GM12873 (cell line): ENCODE data around the gene FAM78A.
A peak's percentile ranks its signal among the peaks of the same experiment; 100 is the strongest.

Experiments used
- TF ChIP-seq, protein P1 (sequence below): IDR thresholded peaks from 2 replicates; pipeline ENCODE4 v1.5.1; 2012; ENCODE audit warnings: low read depth, mild to moderate bottlenecking, moderate library complexity, low read length, control low read depth; ENCODE audit not compliant: insufficient read depth; ENCODE audit errors: missing control alignments

Gene FAM78A

DNA sequence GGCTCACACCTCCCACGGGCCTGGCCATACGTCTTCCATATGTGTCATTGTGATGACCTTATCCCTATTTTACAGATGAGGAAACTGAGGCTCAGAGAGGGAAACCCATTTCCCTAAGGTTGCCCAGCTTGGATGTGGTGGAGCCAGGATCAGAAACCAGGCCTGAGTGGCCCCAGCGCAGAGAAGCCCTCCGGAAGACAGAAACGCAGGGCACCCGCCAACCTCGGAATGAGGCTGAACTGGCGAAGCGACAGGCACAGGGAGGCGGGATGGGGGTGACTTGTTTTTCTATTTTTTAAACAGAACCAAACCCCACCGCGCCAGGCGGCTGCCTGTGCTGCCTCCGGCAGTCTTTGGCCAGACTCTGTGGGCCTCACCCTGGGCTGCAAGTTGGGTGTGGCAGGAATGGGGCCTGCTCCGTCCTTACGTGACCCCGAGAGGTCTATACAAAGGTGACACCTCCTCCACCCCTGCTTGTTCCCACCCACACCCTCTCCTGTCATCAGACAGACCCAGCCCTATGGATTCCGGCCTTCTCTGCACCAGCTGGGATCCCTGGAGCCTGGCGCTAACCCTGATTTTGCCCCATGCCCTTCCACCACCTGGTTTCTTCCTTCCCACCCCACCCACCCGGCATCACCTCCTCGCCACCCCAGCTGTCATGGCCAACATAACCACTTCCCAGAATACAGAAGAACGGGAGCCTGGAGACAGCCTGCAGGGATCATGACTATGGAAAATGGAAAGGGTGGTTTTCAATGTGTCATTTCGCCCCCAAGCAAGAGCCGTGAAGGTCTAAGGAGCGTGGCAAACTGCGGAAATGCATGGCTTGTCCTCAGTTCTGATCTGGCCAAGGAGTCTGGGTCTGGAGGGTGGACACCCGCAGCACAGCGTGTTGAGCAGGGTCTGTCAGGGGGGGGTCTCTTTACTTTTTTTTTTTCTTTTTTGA lies 36.8 kb upstream of the FAM78A start:
- TF ChIP-seq, protein P1, sequence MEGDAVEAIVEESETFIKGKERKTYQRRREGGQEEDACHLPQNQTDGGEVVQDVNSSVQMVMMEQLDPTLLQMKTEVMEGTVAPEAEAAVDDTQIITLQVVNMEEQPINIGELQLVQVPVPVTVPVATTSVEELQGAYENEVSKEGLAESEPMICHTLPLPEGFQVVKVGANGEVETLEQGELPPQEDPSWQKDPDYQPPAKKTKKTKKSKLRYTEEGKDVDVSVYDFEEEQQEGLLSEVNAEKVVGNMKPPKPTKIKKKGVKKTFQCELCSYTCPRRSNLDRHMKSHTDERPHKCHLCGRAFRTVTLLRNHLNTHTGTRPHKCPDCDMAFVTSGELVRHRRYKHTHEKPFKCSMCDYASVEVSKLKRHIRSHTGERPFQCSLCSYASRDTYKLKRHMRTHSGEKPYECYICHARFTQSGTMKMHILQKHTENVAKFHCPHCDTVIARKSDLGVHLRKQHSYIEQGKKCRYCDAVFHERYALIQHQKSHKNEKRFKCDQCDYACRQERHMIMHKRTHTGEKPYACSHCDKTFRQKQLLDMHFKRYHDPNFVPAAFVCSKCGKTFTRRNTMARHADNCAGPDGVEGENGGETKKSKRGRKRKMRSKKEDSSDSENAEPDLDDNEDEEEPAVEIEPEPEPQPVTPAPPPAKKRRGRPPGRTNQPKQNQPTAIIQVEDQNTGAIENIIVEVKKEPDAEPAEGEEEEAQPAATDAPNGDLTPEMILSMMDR = no peak

DNA sequence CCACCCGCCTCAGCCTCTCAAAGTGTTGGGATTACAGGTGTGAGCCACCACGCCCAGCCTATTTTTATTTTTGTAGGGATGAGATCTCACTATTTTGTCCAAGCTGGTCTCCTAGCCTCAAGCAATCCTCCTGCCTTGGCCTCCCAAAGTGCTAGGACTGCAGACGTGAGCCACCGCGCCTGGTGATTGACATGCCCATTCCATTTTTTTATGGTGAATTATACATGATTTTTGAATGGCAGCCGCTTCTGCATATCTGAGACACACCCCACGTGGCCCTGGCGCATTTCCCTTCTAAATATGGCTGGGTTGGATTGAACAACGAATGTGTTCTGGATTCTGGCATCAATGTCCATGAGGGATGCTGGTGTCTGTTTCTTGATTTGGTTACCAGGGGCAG lies 35.9 kb upstream of the FAM78A start:
- TF ChIP-seq, protein P1 = no peak

DNA sequence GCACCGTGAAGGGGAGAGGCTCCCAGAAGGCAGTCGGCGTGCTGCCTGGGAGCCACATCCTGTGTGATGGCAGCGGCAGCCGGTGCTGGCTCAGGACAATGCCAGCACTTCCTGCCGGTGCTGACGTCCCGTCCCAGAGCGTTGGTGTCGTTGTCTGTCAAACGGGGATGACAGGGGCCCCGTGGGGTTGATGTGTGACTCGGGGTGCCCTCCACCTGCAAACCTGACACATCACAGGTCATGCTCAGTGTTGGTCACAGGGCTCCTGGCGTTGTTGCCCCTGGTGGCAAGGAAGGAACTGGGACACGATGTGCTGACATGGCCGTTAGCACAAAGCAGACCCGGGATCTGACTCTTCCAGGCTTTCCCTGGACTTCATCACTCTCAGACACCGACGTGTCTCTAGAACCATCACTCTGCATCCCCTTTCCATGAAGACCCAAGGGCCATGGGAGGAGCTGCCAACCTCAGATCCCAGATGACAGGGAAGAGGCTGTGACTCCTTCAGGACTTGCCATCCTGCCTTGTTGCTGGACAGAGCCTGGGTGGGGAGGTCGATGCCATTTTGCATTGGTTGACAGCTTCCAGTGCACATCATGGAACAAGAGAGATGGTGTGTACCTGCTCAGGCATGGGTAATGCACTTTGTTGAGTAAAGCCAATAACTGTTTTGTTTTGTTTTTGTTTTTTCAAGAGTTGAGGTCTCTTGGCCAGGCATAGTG lies 34.7 kb upstream of the FAM78A start:
- TF ChIP-seq, protein P1 = peak; percentile 14

- TF ChIP-seq, protein P1 = no peak
Measured at GRCh38 chr9:131309530-131310276, 33.4 kb upstream of the FAM78A start.

DNA sequence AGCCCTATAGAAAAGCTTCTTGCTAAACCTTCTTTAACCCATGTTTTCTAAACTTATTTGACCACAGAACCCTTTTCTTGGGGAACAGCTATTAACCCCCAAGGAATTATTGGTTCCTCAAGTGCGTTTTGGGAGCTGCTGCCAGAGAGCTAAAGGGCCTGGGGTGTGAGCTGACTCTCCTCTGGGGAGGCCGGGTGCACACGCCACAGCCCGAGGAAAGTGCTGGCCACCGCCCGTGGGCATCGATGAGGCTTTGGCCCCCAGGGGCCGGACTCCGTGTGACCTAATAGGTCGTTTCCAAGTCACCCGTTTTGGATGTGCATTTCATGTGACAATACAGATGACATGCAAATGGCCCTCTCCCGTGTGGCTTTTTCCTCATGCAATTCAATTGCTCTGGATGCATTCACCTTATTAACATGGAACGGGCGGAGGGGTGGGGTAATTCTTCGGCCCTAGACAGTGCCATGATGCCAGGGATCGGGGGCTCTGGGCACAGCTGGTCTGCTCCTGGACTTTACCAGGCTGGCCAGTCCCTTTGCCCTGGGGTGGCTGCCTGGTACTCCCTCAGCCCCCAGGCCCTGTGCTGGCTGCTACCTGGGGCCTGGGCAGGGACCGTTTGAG lies 32.7 kb upstream of the FAM78A start:
- TF ChIP-seq, protein P1 = no peak

- TF ChIP-seq, protein P1 = no peak
Measured at GRCh38 chr9:131308452-131308851, 32.1 kb upstream of the FAM78A start.
